Measurements from ENCODE around the gene RAMP2. TPM values are rescaled to one million over a fixed set of nuclear protein-coding genes. Genes with fewer than 3 reads are reported as not detected.

RAMP2 gene
- total and polyA plus RNA-seq, 2 of the 4 experiments (the other 2 are of a cell fraction) = 0.18 to 2.5 TPM

- H4K20me1 ChIP-seq (ENCODE audit: insufficient read depth, low read length) = no peaks in the 10 kb centered on the region
- H3K56ac ChIP-seq (ENCODE audit: extremely low read depth, insufficient read depth, low read length) = no peak overlapping the region
- no peak overlapping the region for H3K23ac ChIP-seq (ENCODE audit: low read depth, low read length)
- intact Hi-C loops (cut with micrococcal nuclease) = no loop called here
- WGBS, 2 experiments (ENCODE audit: extremely low coverage in 2 of 2, insufficient read length in 1 of 2) = no CpG with 5 or more reads among the region's 1 CpG
- no peak overlapping the region for H2BK15ac ChIP-seq (ENCODE audit: low read depth, low read length)
- H3K36me3 ChIP-seq (ENCODE audit: control insufficient read depth, insufficient read depth, low read length) = no peaks in the 10 kb centered on the region
- peak; percentile 13 for DNase-seq
- BruUV-seq (replicated peaks) = no TSS peak
- peaks cover 3% of the 10 kb centered on the region; the same call in 1 of the 2 replicates for H3K4me1 ChIP-seq (ENCODE audit: control insufficient read depth, insufficient read depth, low read length)
- POLR2A ChIA-PET (ENCODE audit: unreplicated experiment) = no interaction called here
- CTCF ChIA-PET = no interaction called here
- TF ChIP-seq, protein P1, sequence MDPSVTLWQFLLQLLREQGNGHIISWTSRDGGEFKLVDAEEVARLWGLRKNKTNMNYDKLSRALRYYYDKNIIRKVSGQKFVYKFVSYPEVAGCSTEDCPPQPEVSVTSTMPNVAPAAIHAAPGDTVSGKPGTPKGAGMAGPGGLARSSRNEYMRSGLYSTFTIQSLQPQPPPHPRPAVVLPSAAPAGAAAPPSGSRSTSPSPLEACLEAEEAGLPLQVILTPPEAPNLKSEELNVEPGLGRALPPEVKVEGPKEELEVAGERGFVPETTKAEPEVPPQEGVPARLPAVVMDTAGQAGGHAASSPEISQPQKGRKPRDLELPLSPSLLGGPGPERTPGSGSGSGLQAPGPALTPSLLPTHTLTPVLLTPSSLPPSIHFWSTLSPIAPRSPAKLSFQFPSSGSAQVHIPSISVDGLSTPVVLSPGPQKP (IDR thresholded peaks at IDR 0.05; ENCODE audit: borderline replicate concordance, low read depth, low read length) = no peak
- TF ChIP-seq POLR2A (IDR thresholded peaks at IDR 0.05; ENCODE audit: low read depth, low read length) (no peak), NFE2L2 (IDR thresholded peaks at IDR 0.05; ENCODE audit: low read depth, low read length) (no peak), FOS (IDR thresholded peaks at IDR 0.05; ENCODE audit: low read depth, low read length) (no peak), SMC3 (IDR thresholded peaks at IDR 0.05; ENCODE audit: low read depth, low read length) (no peak), CEBPB (IDR thresholded peaks at IDR 0.05; ENCODE audit: low read depth, low read length) (no peak), CHD1 (IDR thresholded peaks at IDR 0.05; ENCODE audit: low read depth, low read length) (no peak), MAZ (IDR thresholded peaks at IDR 0.05; ENCODE audit: borderline replicate concordance, low read depth, low read length) (no peak)
- in situ Hi-C loops (cut with MboI; ENCODE audit: low sequenced_read_pairs) = no loop called here
- no peak overlapping the region for H2BK120ac ChIP-seq (ENCODE audit: low read depth, low read length)
- no peak overlapping the region for H4K5ac ChIP-seq (ENCODE audit: low read depth, low read length)
- no peak overlapping the region for H3K18ac ChIP-seq (ENCODE audit: low read depth, low read length)
- dilution Hi-C loops (cut with HindIII; ENCODE audit: low sequenced_read_pairs, unreplicated experiment) = no loop called here
- H3K79me1 ChIP-seq (ENCODE audit: low read depth in 1 of 2, low read length in 2 of 2) = no peaks in the 10 kb centered on the region
- no peak overlapping the region for H3K4ac ChIP-seq (ENCODE audit: low read depth, low read length)
- no peak overlapping the region for H2AK9ac ChIP-seq (replicated peaks; ENCODE audit: low read depth, low read length, poor library complexity)
- H4K8ac ChIP-seq (ENCODE audit: low read depth in 2 of 2, low read length in 2 of 2) = no peak overlapping the region
- H2BK5ac ChIP-seq (ENCODE audit: low read depth, low read length, poor library complexity, severe bottlenecking) = no peak overlapping the region
- H3K4me2 ChIP-seq (ENCODE audit: low read depth, low read length) = no peak overlapping the region
- no peak overlapping the region for H3K9ac ChIP-seq (ENCODE audit: low read depth, low read length)
- H3K27me3 ChIP-seq (ENCODE audit: control insufficient read depth, insufficient read depth, low read length) = no peaks in the 10 kb centered on the region
- H2BK20ac ChIP-seq (ENCODE audit: low read depth, low read length) = no peak overlapping the region
- peaks cover 5% of the 10 kb centered on the region; the same call in 1 of the 2 replicates for H3K9me1 ChIP-seq (ENCODE audit: insufficient read depth, low read length)
- no peak for ATAC-seq (ENCODE audit: low read depth)
- H2AK5ac ChIP-seq (ENCODE audit: low read depth, low read length) = no peak overlapping the region
- no peak overlapping the region for H3K27ac ChIP-seq (ENCODE audit: insufficient read depth, low read length)
- H3K9me3 ChIP-seq (ENCODE audit: control insufficient read depth, insufficient read depth, low read length) = no peaks in the 10 kb centered on the region
- H2AFZ ChIP-seq (replicated peaks; ENCODE audit: low read length, poor library complexity) = no peak overlapping the region
- no peak overlapping the region for H4K91ac ChIP-seq (ENCODE audit: insufficient read depth, low read depth, low read length)
- H3K4me3 ChIP-seq (ENCODE audit: insufficient read depth, low read depth, low read length) = no peak overlapping the region
- no peak overlapping the region for H3K14ac ChIP-seq (replicated peaks; ENCODE audit: low read depth, low read length)
Measured at GRCh38 chr17:42804918-42805367, 43.9 kb downstream of the RAMP2 start.
